GM06990 (cell line): ENCODE results near the gene LIPT2.

Experiments used
- DNase-seq: peaks from one replicate; pipeline ENCODE4 v3.0.0-alpha.2; 2011; ENCODE audit not compliant: insufficient read length; ENCODE audit errors: extremely low read depth
- H3K27me3 ChIP-seq: replicated peaks from 2 replicates; pipeline ENCODE4 v1.6.0; 2011; ENCODE audit warnings: low read length; ENCODE audit not compliant: control insufficient read depth, insufficient read depth
- H3K36me3 ChIP-seq: 2 replicates; pipeline ENCODE4 v1.5.1; 2011; ENCODE audit warnings: low read length; ENCODE audit not compliant: control insufficient read depth, insufficient read depth
- H3K4me3 ChIP-seq: replicated peaks from 2 replicates; pipeline ENCODE4 v1.5.1; 2011; ENCODE audit warnings: low read depth, mild to moderate bottlenecking, control low read depth, low read length
- CTCF ChIP-seq: IDR thresholded peaks from 2 replicates; pipeline ENCODE4 v1.5.1; 2011; ENCODE audit warnings: low read length, control low read depth, mild to moderate bottlenecking, inconsistent platforms; ENCODE audit not compliant: insufficient read depth, poor library complexity, severe bottlenecking

Gene LIPT2

GRCh38 chr11:74471037-74471436, 22.5 kb downstream of the LIPT2 start:
- no peak for DNase-seq
- no peak for TF ChIP-seq CTCF

GRCh38 chr11:74470526-74470925, 23.0 kb downstream of the LIPT2 start:
- no peak overlapping the region for H3K4me3 ChIP-seq
- H3K36me3 ChIP-seq, result no peaks in the 10 kb centered on the region
- H3K27me3 ChIP-seq, result peaks cover 3% of the 10 kb centered on the region
- DNase-seq, result no peak
- no peak for TF ChIP-seq CTCF

More at GRCh38 chr11:74471037-74471436, 22.5 kb downstream of the LIPT2 start:
- no peaks in the 10 kb centered on the region for H3K36me3 ChIP-seq
- H3K27me3 ChIP-seq, result peaks cover 3% of the 10 kb centered on the region
- H3K4me3 ChIP-seq, result no peak overlapping the region

GRCh38 chr11:74468936-74469335, 24.6 kb downstream of the LIPT2 start:
- DNase-seq, result no peak
- Histone ChIP-seq H3K4me3 (no peak overlapping the region), H3K27me3 (peaks cover 3% of the 10 kb centered on the region), H3K36me3 (no peaks in the 10 kb centered on the region)
- TF ChIP-seq CTCF, result no peak

GRCh38 chr11:74468521-74468920, 25.0 kb downstream of the LIPT2 start:
- H3K27me3 ChIP-seq, result peaks cover 3% of the 10 kb centered on the region

GRCh38 chr11:74468058-74468457, 25.5 kb downstream of the LIPT2 start:
- DNase-seq, result no peak
- H3K27me3 ChIP-seq, result peaks cover 3% of the 10 kb centered on the region
- no peaks in the 10 kb centered on the region for H3K36me3 ChIP-seq
- TF ChIP-seq CTCF, result no peak
- H3K4me3 ChIP-seq, result no peak overlapping the region

More at GRCh38 chr11:74468521-74468920, 25.0 kb downstream of the LIPT2 start:
- Histone ChIP-seq H3K36me3 (no peaks in the 10 kb centered on the region), H3K4me3 (no peak overlapping the region)
- no peak for TF ChIP-seq CTCF
- no peak for DNase-seq
